ACC112 (cell line): ENCODE measurements around the gene TNFAIP8.

Experiments used
- H2AFZ ChIP-seq: fragments of 200-600 bp; sonication (generic); one replicate; pipeline ENCODE4 v1.6.0; 2017; ENCODE audit warnings: antibody characterized with exemption, low read length; ENCODE audit not compliant: unreplicated experiment
- H3K27ac ChIP-seq: fragments of 200-600 bp; sonication (generic); 2 replicates; pipeline ENCODE4 v1.5.1; 2014; ENCODE audit warnings: low read depth, mild to moderate bottlenecking, antibody characterized with exemption, low read length, moderate library complexity
- H3K27me3 ChIP-seq: fragments of 200-600 bp; sonication (generic); 2 replicates; pipeline ENCODE4 v1.6.1; 2014; ENCODE audit warnings: mild to moderate bottlenecking, antibody characterized with exemption, low read length, moderate library complexity, mixed read lengths; ENCODE audit not compliant: insufficient read depth
- H3K36me3 ChIP-seq: fragments of 200-600 bp; sonication (generic); 2 replicates; pipeline ENCODE4 v1.6.1; 2016; ENCODE audit warnings: mild to moderate bottlenecking, antibody characterized with exemption, low read length, moderate library complexity, mixed read lengths; ENCODE audit not compliant: insufficient read depth
- H3K4me1 ChIP-seq: fragments of 200-600 bp; sonication (generic); one replicate; pipeline ENCODE4 v1.6.1; 2016; ENCODE audit warnings: low read length, mixed read lengths; ENCODE audit not compliant: insufficient read depth, unreplicated experiment, control insufficient read depth
- H3K4me3 ChIP-seq: fragments of 200-600 bp; sonication (generic); 2 replicates; pipeline ENCODE4 v1.5.1; 2014; ENCODE audit warnings: mild to moderate bottlenecking, low read depth, low read length
- H3K79me2 ChIP-seq: fragments of 200-600 bp; sonication (generic); one replicate; pipeline ENCODE4 v1.6.0; 2016; ENCODE audit warnings: low read length; ENCODE audit not compliant: control insufficient read depth, unreplicated experiment, insufficient read depth

The TNFAIP8 gene

GRCh38 chr5:119355685-119356611 is at the start of gene TNFAIP8:
TNFAIP8 (plus strand) TSS chr5:119356019; CDS start chr5:119356091, 72 bp downstream.
- H3K27ac ChIP-seq, result peak within 1 kb of the TSS; percentile 23; the same call in 1 of the 2 replicates
- H3K27me3 ChIP-seq, result no peaks in the 10 kb centered on the region
- peak within 1 kb of the TSS; percentile 84 for H3K4me3 ChIP-seq
- H3K79me2 ChIP-seq, result peaks cover 7% of the 10 kb centered on the region
- H3K4me1 ChIP-seq, result peaks cover 15% of the 10 kb centered on the region
- H2AFZ ChIP-seq, result peak within 1 kb of the TSS; percentile 62
- H3K36me3 ChIP-seq, result no peaks in the 10 kb centered on the region

DNA sequence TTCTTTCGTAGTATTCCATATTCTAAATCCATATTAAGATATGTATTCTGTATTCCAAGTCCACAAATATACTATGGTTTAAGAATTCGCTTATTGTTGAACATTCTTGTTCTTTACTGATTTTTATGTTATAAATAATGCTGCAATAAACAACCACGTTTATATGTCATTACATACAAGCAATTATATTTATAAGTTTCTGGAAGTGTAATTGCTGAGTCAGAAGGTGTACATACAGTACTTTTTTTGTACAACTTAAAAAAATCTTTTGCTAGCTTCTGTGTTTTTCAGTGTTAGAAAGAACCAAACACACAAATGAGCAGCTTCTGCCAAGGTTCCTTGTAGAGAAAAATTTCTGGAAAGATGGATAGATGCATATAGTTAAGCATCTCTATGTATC is 48.6 kb upstream of the TNFAIP8 start:
- peaks cover 4% of the 10 kb centered on the region for H3K79me2 ChIP-seq
- no peaks in the 10 kb centered on the region for H3K36me3 ChIP-seq
- peaks cover 38% of the 10 kb centered on the region for H3K4me1 ChIP-seq
- H3K27me3 ChIP-seq, result no peaks in the 10 kb centered on the region
- no peak overlapping the region for H3K4me3 ChIP-seq
- no peak overlapping the region for H2AFZ ChIP-seq
- H3K27ac ChIP-seq, result no peak overlapping the region

- Histone ChIP-seq H3K36me3 (no peaks in the 10 kb centered on the region), H2AFZ (no peak overlapping the region), H3K4me3 (no peak overlapping the region), H3K27ac (no peak overlapping the region), H3K4me1 (peaks cover 16% of the 10 kb centered on the region), H3K27me3 (no peaks in the 10 kb centered on the region), H3K79me2 (peaks cover 4% of the 10 kb centered on the region)
Observed at GRCh38 chr5:119309326-119309725, 46.5 kb upstream of the TNFAIP8 start.

GRCh38 chr5:119311688-119312087 is 44.1 kb upstream of the TNFAIP8 start:
- H3K4me1 ChIP-seq, result peaks cover 16% of the 10 kb centered on the region
- no peaks in the 10 kb centered on the region for H3K27me3 ChIP-seq
- H3K36me3 ChIP-seq, result no peaks in the 10 kb centered on the region
- H3K27ac ChIP-seq, result no peak overlapping the region
- no peaks in the 10 kb centered on the region for H3K79me2 ChIP-seq
- H3K4me3 ChIP-seq, result no peak overlapping the region
- no peak overlapping the region for H2AFZ ChIP-seq

DNA sequence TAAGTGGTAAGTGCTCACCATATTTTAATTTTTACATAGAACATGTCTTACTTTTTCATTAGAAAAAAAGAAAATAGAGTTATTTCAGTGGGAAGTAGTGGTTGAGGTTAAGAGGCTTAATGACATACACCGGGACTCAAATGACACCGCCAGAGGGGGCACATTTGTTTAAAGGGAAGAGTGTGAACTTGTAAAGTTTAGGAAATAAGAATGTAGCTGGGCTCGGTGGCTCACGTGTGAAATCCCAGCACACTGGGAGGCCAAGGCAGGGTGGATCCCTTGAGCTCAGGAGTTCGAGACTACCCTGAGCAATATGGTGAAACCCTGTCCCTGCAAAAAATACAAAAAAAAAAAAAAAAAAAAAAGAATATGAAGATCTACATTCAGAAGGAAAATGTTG is 43.4 kb upstream of the TNFAIP8 start:
- Histone ChIP-seq H3K4me1 (peaks cover 16% of the 10 kb centered on the region), H3K27me3 (no peaks in the 10 kb centered on the region), H3K4me3 (no peak overlapping the region), H3K79me2 (no peaks in the 10 kb centered on the region), H3K27ac (no peak overlapping the region), H3K36me3 (no peaks in the 10 kb centered on the region), H2AFZ (no peak overlapping the region)

- H3K27ac ChIP-seq, result no peak overlapping the region
- H3K27me3 ChIP-seq, result no peaks in the 10 kb centered on the region
- H3K79me2 ChIP-seq, result no peaks in the 10 kb centered on the region
- H3K36me3 ChIP-seq, result no peaks in the 10 kb centered on the region
- H3K4me1 ChIP-seq, result peaks cover 16% of the 10 kb centered on the region
- no peak overlapping the region for H3K4me3 ChIP-seq
- H2AFZ ChIP-seq, result no peak overlapping the region
Observed at GRCh38 chr5:119313197-119313596, 42.6 kb upstream of the TNFAIP8 start.

GRCh38 chr5:119313658-119314605 is 41.9 kb upstream of the TNFAIP8 start:
- peaks cover 13% of the 10 kb centered on the region for H3K4me1 ChIP-seq
- no peak overlapping the region for H3K4me3 ChIP-seq
- no peaks in the 10 kb centered on the region for H3K36me3 ChIP-seq
- H3K27me3 ChIP-seq, result no peaks in the 10 kb centered on the region
- H3K79me2 ChIP-seq, result no peaks in the 10 kb centered on the region
- no peak overlapping the region for H3K27ac ChIP-seq
- no peak overlapping the region for H2AFZ ChIP-seq

DNA sequence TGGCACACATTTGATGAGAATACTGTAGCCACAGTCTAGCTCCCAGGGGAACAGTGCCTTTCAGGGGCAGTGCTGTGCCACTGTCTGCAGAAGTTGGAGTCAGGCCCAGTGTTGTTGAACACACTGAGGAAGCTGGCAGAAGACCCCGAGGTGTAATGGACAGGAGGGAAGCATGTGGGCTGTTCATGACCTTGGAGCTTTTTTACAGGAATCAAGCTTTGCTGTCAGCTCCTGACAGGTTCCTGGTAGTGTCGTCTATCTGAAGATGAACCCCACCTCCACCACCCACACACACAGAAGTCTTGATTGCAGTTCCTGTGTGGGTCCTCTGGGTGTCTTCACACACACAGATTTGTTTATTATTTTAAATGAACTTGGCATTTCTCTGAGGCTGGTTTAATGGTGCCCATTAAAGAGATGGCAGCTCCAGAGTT is 40.3 kb upstream of the TNFAIP8 start:
- Histone ChIP-seq H3K4me3 (no peak overlapping the region), H3K79me2 (no peaks in the 10 kb centered on the region), H2AFZ (no peak overlapping the region), H3K36me3 (no peaks in the 10 kb centered on the region), H3K27me3 (no peaks in the 10 kb centered on the region), H3K4me1 (peaks cover 10% of the 10 kb centered on the region), H3K27ac (no peak overlapping the region)

GRCh38 chr5:119316086-119316485 is 39.7 kb upstream of the TNFAIP8 start:
- Histone ChIP-seq H3K27me3 (no peaks in the 10 kb centered on the region), H3K4me3 (no peak overlapping the region), H3K27ac (no peak overlapping the region), H3K36me3 (no peaks in the 10 kb centered on the region), H3K4me1 (peaks cover 10% of the 10 kb centered on the region), H2AFZ (no peak overlapping the region), H3K79me2 (no peaks in the 10 kb centered on the region)

DNA sequence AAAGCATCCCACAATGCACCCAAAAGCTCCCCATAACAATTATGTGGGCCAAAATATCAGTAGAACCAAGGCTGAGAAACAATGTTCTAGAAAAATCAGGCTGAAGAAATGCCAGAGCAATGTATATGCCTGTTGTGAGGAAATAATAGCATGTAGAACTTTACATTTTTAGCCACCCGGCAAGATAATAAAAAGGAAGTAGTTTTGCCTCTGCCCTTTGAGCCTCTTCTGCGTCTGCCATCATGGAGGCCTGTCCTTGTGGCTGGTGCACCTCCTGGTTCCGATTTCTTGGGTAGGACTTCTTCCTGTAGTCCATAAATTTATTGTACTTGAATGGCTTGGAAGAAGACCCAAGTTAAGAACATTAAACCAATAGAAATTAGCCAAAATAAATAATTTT is 38.9 kb upstream of the TNFAIP8 start:
- Histone ChIP-seq H3K27ac (no peak overlapping the region), H3K4me1 (peaks cover 10% of the 10 kb centered on the region), H3K36me3 (no peaks in the 10 kb centered on the region), H2AFZ (no peak overlapping the region), H3K79me2 (no peaks in the 10 kb centered on the region), H3K27me3 (no peaks in the 10 kb centered on the region), H3K4me3 (no peak overlapping the region)
